Suppressor macrophage (primary cell): ENCODE data around the gene BST2.

Source experiments
- DNase-seq, 4 experiments: peaks; one replicate each; pipeline ENCODE4 v3.0.0-alpha.2; 2020 to 2022

The BST2 gene

DNA sequence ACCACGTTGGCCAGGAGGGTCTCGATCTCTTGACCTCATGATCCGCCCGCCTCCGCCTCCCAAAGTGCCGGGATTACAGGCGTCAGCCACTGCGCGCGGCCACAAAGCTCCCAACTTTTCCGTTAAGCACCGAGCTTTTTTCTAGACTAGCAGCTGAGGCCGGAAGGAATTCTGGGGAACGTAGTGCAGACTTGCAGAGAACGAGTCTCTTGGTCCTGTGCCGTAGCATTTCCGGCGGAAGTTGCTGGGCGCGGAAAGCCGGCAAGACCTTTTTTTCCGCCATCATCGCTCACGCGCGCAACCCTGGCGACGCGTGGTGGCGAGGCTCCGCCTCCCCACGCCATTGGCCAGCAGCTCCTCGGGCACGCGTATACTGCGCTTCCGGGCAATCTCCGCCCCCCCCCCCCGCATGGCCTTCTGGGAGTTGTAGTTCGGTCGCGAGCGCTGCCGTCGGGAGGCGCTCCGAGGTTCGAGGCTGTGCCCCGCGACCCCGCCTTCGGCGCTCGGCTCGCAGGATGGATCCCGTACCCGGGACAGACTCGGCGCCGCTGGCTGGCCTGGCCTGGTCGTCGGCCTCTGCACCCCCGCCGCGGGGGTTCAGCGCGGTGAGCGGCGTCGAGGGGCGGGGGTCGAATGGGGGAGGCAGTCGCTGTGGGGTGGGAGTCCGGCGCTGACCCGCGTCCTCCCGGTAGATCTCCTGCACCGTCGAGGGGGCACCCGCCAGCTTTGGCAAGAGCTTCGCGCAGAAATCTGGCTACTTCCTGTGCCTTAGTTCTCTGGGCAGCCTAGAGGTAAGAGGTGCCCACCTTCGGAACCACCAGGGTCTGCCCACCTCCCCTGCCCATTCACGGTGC is 14.4 kb upstream of the BST2 start, which contains the start of gene MVB12A:
MVB12A (plus strand) TSS at position 427 of the 854 bp plus-strand sequence; CDS start at position 516, 89 bp downstream.
- DNase-seq: peak; percentile 98 to 99 (median 99)

DNA sequence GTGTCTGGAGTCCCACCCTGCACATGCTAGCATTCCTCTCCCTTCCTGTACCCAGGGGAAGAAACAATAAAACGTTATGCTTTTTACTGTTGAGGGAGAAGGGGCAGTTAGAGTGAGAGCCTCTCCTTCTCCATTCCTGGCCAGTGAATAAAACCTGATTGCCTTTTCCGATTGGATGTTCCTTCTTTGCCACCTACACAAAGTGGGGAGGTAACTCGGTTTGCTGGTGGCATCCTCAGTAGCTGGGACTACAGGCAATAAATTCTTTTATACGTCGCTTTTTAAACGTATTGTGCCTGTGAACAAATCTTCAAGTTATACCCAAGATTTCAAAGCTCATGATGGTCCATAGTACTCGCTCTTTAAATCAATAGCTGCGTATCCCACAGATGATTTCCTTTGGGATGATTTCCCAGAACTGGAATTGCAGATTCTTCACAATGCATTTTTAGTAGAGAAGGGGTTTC is 13.8 kb upstream of the BST2 start:
- peak in 1 of 4 experiments; percentile 16 for DNase-seq

DNA sequence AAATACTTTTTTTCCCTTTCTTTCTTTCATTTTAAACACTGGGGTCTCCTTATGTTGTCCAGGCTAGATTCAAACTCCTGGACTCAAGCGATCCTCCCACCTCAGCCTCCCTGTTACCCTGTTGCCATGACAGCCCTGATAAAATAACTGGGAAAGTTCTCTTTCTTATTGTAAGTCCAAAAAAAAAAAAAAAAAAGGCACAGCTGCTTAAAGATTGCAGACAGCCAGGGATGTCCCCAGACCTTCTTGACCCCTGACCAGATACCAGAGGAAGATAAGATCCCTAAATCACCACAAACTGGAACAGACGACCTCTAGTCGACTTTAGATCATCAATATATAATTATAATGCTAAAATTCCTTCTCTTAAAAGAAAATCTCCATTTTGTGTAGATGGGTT is 13.3 kb upstream of the BST2 start:
- DNase-seq: no peak

DNA sequence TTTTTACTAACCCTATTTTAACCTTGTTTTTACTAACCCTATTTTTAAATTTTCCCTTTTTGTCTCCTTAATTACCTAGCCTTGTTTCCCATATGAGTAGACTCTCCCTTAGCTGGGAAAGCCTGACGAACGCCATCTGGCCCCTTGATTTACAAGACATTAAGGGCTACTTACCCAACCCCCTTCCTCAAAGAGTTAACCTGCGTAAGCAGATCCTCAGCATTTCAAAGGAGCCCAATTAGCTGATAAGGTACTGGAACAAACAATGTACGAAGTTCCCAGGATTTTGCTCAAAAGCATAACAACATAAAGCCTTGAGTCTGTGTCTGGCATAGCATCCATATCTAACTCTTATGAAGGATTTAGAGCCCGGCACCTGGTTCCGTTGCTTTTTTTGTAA is 9.7 kb upstream of the BST2 start:
- DNase-seq: no peak

DNA sequence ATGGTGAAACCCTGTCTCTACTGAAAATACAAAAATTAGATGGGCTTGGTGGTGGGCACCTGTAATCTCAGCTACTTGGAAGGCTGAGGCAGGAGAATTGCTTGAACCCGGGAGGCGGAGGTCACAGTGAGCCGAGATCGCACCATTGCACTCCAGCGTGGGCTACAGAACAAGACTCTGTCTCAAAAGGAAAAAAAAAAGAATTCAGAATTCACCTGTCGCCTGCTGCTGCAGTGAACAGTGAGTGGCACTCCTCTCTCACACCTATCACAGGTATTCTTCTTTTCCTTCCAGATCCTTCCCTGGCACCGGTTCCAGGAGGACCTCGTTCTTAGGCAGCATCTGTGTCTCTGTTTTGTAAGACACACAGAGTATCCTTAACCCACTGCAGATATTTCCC is 8.7 kb upstream of the BST2 start:
- DNase-seq: no peak

DNA sequence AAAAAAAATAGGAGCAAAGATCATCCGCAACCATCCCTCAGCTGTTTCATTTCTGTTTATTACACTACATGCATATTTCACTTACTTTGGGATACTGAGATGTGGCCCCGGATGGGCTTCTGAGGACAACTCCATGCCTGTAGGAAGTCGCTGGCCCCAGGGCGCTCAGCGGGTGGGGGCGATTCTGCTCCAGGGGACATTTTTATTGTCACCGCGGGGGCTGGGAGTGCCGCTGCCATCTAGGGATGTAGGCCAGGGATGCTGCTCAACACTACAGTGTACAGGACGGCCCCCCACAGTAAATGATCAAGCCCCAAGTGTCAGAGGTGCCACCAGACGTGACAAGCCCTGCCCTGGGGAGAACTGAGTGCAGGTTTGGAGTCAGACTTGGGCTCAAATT is 6.4 kb upstream of the BST2 start:
- DNase-seq: no peak

DNA sequence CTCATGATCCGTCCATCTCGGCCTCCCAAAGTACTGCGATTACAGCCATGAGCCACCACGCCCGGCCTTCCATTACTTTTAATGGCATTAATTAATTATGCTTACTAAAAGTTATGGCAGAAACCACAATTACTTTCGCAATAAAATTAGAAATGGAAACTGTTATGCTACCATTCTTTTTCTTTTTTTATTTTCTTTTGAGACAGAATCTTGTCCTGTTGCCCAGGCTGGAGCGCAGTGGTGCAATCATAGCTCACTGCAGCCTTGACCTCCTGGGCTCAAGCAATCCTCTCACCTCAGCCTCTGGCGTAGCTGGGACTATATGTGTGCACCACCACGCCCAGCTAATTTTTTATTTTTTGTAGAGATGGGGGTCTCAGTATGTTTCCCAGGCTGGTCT is 4.6 kb upstream of the BST2 start:
- DNase-seq: no peak

DNA sequence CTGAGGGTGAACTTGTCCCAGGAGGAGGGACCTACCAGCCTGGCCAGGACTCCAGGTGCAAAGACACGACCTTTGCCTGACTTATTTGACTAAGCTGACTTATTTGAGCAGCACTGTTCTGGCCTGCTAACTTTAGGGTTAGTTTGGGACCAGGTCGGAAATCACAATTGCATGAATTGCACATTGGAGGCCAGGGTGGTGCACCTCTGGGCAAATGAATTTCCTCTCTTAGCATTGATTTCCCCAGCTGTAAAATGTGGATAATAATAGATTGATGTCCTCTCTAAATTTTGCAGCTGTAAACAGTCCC is 1.4 kb upstream of the BST2 start:
- DNase-seq: no peak

DNA sequence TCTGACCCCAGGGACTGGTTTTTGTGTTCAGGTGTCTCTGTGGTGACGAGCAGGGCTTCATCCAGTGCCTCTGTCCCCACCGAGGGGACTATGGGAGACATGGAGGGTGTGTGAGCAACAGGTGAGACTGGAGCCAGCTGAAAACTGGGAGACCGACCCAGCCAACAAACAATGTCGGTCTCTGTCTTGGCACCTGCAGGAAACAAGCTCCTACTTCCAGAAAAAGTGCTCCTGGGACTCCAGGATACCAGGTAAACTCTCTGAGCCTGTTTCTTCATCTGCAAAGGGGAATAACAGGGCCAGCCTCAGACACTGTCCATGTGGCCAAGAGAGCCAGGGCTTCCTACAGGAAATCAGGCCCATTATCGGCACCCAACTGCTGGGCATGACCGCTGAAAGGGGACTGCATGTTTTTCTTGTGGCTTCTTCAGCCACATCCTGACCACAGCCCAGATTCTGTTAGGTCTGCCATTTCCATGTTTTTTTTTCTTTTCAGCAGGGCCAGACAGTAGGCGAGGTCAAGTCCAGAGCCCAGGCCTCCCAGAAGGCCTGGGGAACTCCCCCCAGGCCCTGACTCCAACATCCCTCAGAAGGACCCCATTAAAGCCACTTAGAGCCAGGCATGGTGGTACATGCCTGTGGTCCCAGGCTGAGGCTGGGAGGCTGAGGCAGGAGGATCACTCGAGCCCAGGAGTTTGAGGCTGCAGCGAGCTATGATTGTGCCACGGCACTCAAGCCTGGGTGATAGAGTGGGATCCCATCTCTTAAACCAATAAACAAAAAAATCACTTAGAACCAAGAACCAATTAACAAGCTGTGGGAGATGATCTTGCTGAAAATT is 836 bp upstream of the BST2 start:
- peak; percentile 33 to 42 (median 38) for DNase-seq

DNA sequence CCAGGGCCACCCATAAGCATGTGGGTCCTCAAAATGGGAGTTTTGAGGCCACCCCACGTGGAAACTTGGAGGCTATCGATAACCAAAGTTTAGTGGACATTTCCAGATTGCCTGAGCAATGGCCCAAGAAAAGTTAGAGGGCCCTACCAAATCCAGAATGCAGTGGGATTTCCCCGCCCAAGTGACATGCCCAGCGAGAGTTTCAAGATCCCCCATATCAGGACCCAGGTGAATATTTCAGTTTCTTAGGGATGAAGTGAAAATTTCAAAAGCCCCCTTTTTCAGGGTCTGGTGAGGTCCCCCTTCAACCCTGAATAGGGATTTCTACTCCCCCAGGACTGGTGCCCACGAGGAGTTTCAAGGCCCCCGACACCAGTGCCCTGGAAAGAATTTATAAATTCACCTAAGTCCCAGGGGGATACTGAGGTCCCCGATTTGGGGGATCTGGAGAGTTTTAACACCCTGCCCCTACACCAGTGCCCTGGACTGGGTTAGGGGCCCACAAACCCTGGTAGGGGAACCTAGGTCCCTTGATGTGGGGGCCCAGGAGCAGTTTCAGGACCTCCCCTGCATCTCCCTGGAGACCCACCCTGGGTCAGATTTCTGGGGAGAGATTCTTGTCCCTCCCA is 695 bp downstream of the BST2 start:
- no peak for DNase-seq

DNA sequence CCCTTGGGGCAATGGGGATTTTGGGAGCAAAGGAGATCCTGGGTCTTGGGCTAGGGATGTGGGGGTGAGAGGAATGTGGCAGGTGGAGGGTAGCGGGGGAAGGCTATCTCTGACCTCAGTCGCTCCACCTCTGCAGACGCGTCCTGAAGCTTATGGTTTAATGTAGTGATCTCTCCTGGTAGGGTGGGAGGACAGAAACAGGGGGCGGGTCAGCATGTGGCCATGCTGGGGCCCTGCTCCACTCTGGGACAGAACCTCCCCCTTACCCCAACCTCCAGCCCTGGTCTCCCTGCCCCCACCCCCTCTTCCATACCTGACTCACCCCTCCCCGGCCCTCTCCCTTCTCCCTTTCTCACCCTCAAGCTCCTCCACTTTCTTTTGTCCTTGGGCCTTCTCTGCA is 1.4 kb downstream of the BST2 start:
- DNase-seq: no peak

DNA sequence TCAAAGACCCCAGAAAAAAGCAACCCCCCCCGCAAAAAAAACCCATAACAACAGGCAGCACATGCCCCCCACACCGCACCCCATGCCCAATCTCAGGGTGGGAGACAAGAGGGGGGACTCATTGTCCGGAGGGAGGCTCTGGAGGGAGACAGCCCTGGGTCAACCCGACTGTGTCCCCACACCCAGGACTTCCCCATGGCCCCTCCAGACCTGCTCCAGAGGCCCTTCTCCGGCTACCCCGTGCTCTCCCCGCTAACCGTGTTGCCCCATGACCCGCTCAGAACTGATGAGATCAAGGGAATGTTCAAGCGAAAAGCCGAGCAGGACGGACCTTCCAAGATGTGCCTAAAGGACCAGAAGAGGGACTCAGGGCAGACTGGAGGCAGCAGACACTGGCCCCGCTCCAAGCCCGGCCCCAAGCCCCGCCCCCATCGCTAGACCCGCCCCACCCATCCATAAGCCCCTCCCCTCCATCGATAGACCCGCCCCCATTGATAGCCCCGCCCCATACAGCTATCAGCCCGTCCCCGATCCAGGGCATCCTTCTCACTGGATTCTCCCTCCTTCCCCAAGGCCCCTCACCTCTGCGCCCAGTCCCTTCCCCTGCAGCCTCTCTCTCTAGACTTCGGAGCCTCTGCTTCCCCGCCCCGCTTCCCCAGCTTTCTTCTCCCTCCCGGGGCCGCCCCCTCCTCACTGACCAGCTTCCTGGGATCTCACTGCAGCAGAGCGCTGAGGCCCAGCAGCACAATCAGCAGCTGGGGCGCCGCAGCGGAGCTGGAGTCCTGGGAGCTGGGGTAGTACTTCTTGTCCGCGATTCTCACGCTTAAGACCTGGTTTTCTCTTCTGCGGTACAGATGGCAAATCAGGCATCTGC is 2.2 kb downstream of the BST2 start:
- peak; percentile 26 to 58 (median 49) for DNase-seq

DNA sequence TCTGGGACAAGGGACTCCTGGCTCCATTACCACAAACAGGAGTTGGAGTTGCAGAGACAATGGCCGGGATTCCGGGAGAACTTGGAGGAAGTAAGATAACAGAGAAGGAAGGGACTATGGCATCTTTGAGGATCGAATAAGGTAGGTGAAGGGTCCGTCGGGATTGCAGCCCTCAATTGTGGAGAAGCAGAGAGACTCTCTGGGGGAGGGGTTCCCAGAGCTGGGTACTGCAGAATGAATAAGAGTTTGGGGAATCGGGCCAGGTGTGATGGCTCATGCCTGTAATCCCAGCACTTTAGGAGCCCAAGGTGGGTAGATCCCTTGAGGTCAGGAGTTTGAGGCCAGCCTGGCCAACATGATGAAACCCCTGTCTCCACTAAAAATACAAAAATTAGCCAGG is 3.8 kb downstream of the BST2 start:
- no peak for DNase-seq

DNA sequence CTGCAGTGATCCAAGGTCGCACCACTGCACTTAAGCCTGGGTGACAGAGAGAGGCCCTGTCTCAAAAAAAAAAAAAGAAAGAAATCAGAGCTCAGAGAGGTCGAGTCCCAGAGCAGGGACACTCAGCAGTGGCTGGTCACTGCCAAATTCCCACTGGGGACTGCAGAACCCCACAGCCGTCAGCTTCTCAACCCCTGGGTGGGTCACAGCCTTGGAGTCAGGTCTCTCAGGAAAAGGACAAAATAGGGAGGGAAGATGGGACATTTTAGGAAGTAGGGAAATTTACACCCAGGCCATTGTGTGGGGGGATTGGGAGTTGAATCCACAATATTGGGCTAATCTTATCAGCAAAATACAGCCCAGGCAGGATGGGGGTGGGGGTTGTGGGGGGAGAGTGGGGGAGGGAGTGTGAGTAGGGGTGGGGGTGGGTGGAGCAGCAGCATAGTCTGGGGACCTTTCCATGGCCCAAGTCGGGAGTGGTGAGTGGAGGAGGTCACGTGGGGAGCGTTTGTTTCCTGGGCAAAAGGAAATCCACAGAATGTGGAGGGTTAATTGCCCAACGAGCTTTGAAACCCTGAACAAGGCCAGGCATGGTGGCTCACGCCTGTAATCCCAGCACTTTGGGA is 6.4 kb downstream of the BST2 start:
- DNase-seq: no peak

DNA sequence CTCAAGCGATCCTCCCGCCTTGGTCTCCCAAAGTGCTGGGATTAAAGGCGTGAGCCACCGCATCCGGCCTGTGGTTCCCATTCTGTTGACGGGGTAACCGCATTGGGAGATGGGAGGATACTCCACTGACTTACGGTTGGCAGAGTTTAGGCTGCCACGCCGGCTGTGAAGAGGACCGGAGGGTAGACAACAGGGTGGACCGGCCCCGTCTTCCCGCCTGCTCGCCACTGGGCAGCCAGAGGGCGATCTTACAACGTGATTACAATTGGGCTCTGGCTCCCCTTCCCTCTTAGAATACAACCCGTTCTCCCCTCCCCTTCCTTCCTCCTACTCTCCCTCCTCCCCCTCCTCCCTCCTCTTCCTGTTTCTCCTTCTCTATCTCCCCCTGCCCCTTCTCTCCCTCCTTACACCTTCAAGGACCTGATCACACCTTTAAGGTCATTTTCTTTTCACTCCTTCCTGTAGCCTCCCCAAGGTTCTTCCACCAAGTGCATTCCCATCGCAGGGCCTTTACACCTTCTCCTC is 10.5 kb downstream of the BST2 start:
- DNase-seq: peak; percentile 52 to 86 (median 70)

DNA sequence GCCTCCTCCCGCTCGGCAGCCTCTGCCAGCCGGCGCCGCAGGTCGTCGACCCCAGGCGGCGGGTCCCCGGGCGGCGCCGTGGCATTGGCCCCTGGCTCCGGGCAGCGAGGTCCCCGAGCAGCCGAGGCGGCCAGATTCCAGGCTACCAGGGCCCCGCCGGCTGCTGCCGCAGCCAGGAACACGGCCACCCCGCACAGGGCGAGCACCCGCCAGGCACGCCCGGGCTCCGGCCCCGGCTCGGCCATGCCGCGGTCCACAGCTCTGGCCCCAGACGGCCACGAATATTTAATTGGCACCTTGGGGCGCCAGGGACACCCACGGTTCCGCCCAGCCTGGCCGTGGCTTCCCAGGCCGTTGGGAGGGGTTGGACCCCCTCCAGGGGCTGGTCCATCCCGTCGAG is 11.5 kb downstream of the BST2 start, which contains the start of gene CCDC194:
CCDC194 (minus strand) TSS at position 283 of the 400 bp plus-strand sequence; CDS start at position 245, 38 bp downstream.
- no peak for DNase-seq

DNA sequence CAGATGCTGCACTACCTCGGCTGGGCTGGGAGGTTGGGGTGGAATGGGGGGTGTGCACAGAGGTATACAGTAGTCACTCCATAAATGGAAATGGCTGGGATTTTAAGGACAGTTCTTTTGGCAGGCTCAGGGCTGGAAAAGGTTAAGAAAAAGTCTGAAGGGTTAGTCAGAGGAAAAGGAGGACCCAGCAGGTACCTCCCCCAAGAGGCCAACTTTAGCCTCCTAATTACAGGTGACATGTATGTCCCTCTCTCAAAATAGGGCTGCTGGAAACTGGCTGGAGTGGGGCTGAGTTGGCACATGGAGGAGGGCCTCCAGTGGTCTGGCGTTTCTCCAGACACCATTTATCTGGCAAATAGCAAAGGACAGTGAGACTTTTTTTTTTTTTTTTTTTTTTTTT is 12.4 kb downstream of the BST2 start:
- no peak for DNase-seq

DNA sequence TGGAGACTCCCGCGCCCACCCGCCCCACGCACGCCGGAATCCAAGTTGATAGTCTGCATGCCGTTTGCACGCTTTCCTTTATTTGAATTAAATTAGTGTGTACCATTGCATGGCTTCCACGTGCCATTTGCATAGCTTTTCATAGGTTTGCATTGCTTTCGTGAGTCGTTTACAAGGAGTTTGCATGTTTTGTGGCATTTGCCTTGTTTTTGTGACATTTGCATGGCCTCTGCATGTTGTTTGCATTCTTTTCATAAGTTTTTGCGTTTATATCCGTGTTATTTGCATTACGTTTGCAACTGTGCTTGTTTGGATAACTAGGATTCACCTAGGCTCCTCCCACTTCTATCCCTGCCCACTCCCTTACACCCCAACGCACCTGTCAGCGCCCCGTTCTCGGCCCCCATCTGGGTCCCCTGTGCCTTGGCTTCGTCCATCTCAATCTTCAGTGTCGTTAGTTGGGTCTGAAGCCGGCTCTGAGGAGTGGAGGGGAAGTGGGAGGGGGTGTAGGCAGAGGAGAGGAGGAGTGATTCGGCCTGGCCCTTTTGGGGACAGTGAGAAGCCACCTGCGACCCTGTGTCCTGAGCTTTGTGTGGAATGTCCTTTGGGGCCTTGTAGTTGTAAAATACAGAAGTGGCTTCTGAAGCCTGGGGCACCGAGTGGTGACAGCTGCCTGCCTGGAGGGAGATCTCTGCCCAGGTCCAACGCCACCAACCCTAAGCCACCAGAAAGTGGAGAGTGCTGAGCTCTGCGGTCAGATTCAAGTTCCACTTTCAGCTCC is 13.9 kb downstream of the BST2 start:
- DNase-seq: peak; percentile 48 to 77 (median 66)

DNA sequence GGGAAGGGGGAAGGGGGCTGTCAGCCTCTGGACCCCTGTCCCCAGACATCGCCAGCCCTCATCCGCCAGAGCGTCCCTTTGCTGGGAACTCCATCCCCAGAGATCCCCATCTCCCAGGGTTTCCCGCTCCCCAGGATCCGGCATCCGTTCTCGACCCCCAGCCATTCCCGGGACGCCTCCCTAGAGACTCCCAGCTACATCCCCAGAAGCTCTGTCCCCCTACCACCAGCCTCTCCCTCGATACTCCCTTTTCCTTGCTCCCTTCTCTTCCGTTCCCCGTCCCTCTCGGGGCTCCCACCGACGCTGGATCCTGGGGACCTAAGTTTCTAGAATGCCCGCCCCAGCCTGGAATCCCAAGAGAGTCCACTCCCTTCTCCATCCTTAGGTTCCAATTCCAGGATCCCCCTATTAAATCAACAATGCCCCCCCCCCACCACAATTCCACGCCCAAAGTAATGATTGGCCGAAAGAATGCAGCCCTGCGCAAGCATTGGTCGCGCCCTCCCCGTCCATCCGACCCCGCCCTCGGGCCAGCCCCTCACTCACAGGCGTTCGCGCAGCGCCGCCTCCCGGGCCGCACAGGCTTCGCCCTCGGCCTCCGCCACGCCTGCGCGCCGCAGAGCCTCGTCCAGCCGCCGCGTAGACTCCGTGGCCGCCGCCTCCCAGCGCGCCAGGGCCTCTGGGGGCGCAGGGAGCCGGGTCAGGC is 14.6 kb downstream of the BST2 start:
- peak; percentile 91 to 98 (median 94) for DNase-seq
